Measurements from ENCODE around the gene NISCH. TPM values are rescaled to one million over a fixed set of nuclear protein-coding genes. Genes with fewer than 3 reads are reported as not detected.

NISCH gene
- total and polyA plus RNA-seq, 2 of the 8 experiments (the other 6 are each of a cell fraction or from before 2014, with no cell fraction given), result 71.2 to 71.9 TPM

- TF ChIP-seq CHD7 (IDR thresholded peaks at IDR 0.05; ENCODE audit: insufficient replicate concordance, low read length) (no peak), RFX5 (IDR thresholded peaks at IDR 0.05; ENCODE audit: borderline replicate concordance, low read depth, low read length) (no peak)
These were observed 17.0 kb downstream of the NISCH start (continued) for GRCh38 chr3:52472239-52473000.

All from H1 (cell line).